DND-41 (cell line): Measurements from ENCODE around the gene PLEKHA4.
"Not testable (repeated sequence)": the region's sequence is repeated elsewhere in the genome, so short reads cannot be mapped to it uniquely, and the experiment has no call there.

Experiments used
- ATAC-seq: fragments of 200-7000 bp; cut with Tn5 transposase; 3 replicates; pipeline ENCODE4 v1.9.1; 2021; ENCODE audit warnings: low read depth; ENCODE audit not compliant: insufficient read depth
- DNase-seq: peaks from one replicate; pipeline ENCODE4 v3.0.0-alpha.2; 2020
- H2AFZ ChIP-seq: 2 replicates; pipeline ENCODE4 v1.6.0; 2012; ENCODE audit warnings: low read depth, low read length
- H3K27ac ChIP-seq: 2 replicates; pipeline ENCODE4 v1.5.1; 2012; ENCODE audit warnings: low read length, inconsistent platforms
- H3K27me3 ChIP-seq: fragments of 200-600 bp; sonication (generic); 2 replicates; pipeline ENCODE4 v1.6.0; 2012; ENCODE audit warnings: low read length, mild to moderate bottlenecking, inconsistent platforms; ENCODE audit not compliant: insufficient read depth, poor library complexity
- H3K36me3 ChIP-seq: 2 replicates; pipeline ENCODE4 v1.5.1; 2012; ENCODE audit warnings: low read length, inconsistent platforms; ENCODE audit not compliant: insufficient read depth
- H3K4me1 ChIP-seq: 2 replicates; pipeline ENCODE4 v1.5.1; 2012; ENCODE audit warnings: mild to moderate bottlenecking, low read length; ENCODE audit not compliant: insufficient read depth
- H3K4me2 ChIP-seq: 2 replicates; pipeline ENCODE4 v1.6.0; 2012; ENCODE audit warnings: mild to moderate bottlenecking, moderate library complexity, low read length, inconsistent platforms; ENCODE audit not compliant: insufficient read depth
- H3K4me3 ChIP-seq, 2 experiments: fragments of 200-600 bp in 1 of 2; shearing (Covaris generic) in 1 of 2; 2 replicates each; pipeline ENCODE4 v1.5.1; 2012 to 2016; ENCODE audit warnings: inconsistent platforms in 2 of 2, low read length in 2 of 2, mild to moderate bottlenecking in 2 of 2, low read depth in 1 of 2, moderate library complexity in 1 of 2
- H3K79me2 ChIP-seq: 2 replicates; pipeline ENCODE4 v1.6.0; 2012; ENCODE audit warnings: low read length, inconsistent platforms; ENCODE audit not compliant: insufficient read depth
- H3K9ac ChIP-seq: 2 replicates; pipeline ENCODE4 v1.6.0; 2012; ENCODE audit warnings: low read depth, mild to moderate bottlenecking, inconsistent platforms, low read length, moderate library complexity
- H3K9me3 ChIP-seq: 2 replicates; pipeline ENCODE4 v1.5.1; 2012; ENCODE audit warnings: low read length, moderate library complexity, mild to moderate bottlenecking, inconsistent platforms; ENCODE audit not compliant: insufficient read depth, severe bottlenecking
- H4K20me1 ChIP-seq: 2 replicates; pipeline ENCODE4 v1.6.0; 2012; ENCODE audit warnings: low read length; ENCODE audit not compliant: insufficient read depth
- CTCF ChIP-seq: IDR thresholded peaks from 2 replicates; pipeline ENCODE4 v1.5.1; 2012; ENCODE audit warnings: borderline replicate concordance, low read length, moderate library complexity, mild to moderate bottlenecking; ENCODE audit not compliant: poor library complexity, severe bottlenecking; ENCODE audit errors: extremely low read depth
- EZH2 ChIP-seq: IDR thresholded peaks from 3 replicates; pipeline ENCODE4 v1.6.1; 2012; ENCODE audit warnings: borderline replicate concordance, low read depth, mild to moderate bottlenecking, moderate library complexity, low read length, inconsistent platforms; ENCODE audit not compliant: severe bottlenecking

PLEKHA4 gene

DNA sequence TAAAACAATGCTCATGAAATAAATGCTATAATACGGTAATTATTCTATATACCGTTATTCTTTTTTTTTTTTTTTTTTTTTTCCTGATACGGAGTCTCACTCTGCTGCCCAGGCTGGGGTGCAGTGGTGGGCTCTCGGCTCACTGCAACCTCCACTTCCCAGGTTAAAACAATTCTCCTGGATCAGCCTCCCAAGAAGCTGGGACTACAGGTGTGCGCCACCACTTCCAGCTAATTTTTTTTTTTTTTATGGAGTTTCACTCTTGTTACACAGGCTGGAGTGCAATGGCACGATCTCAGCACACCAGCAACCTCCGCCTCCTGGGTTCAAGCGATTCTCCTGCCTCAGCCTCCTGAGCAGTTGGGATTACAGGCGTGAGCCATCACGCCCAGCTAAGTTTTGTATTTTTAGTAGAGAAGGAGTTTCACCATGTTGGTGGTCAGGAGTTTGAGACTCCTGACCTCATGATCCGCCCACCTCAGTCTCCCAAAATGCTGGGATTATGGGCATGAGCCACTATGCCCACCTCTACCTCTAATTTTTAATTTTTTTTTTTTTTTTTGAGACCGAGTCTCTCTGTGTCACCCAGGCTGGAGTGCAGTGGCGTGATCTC is 10.7 kb upstream of the PLEKHA4 start:
- no peak for TF ChIP-seq CTCF

GRCh38 chr19:48878196-48879024 is 10.0 kb upstream of the PLEKHA4 start:
- TF ChIP-seq CTCF (no peak), EZH2 (no peak)
- Histone ChIP-seq H3K27me3 (no peaks in the 10 kb centered on the region), H3K4me2 (no peak overlapping the region), H3K4me3 (no peak overlapping the region), H3K9me3 (no peaks in the 10 kb centered on the region), H2AFZ (no peak overlapping the region), H3K27ac (no peak overlapping the region), H3K36me3 (peaks cover 32% of the 10 kb centered on the region), H3K4me1 (peaks cover 23% of the 10 kb centered on the region), H3K79me2 (peaks cover 12% of the 10 kb centered on the region), H4K20me1 (peaks cover 9% of the 10 kb centered on the region; the same call in 1 of the 2 replicates), H3K9ac (no peak overlapping the region)
- DNase-seq (no peak), ATAC-seq (no peak)

More for the DNA sequence above, 10.7 kb upstream of the PLEKHA4 start:
- Histone ChIP-seq H3K79me2 (peaks cover 5% of the 10 kb centered on the region), H3K4me3 (no peak overlapping the region), H3K27me3 (no peaks in the 10 kb centered on the region), H2AFZ (no peak overlapping the region), H3K9ac (no peak overlapping the region), H3K36me3 (peaks cover 24% of the 10 kb centered on the region), H3K4me1 (peaks cover 16% of the 10 kb centered on the region), H4K20me1 (peaks cover 3% of the 10 kb centered on the region; the same call in 1 of the 2 replicates), H3K4me2 (no peak overlapping the region), H3K9me3 (no peaks in the 10 kb centered on the region), H3K27ac (no peak overlapping the region)
- no peak for DNase-seq
- ATAC-seq = no peak

DNA sequence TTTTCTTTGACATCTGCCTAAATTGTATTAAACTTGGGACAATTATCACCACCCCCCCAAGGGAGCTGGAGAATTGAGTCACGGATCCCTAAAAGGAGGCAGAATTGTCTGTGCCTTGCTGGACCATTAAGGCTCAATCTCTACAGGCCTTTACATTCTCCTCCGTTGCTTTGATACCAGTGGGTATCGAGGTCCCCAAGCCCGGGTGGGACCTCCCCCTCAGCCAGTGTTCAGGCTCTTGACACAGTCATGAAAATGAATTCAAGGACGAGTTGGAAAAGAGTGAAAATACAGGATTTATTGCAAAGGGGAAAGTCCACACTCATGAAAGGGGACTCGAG is 9.4 kb upstream of the PLEKHA4 start:
- Histone ChIP-seq H3K9me3 (no peaks in the 10 kb centered on the region), H2AFZ (no peak overlapping the region), H3K27me3 (no peaks in the 10 kb centered on the region), H3K79me2 (peaks cover 18% of the 10 kb centered on the region), H3K4me1 (peaks cover 29% of the 10 kb centered on the region), H3K4me3 (no peak overlapping the region), H3K4me2 (no peak overlapping the region), H3K27ac (no peak overlapping the region), H3K9ac (no peak overlapping the region), H3K36me3 (peaks cover 34% of the 10 kb centered on the region), H4K20me1 (peaks cover 12% of the 10 kb centered on the region; the same call in 1 of the 2 replicates)
- ATAC-seq (no peak), DNase-seq (no peak)
- no peak for TF ChIP-seq EZH2
- TF ChIP-seq CTCF = no peak

DNA sequence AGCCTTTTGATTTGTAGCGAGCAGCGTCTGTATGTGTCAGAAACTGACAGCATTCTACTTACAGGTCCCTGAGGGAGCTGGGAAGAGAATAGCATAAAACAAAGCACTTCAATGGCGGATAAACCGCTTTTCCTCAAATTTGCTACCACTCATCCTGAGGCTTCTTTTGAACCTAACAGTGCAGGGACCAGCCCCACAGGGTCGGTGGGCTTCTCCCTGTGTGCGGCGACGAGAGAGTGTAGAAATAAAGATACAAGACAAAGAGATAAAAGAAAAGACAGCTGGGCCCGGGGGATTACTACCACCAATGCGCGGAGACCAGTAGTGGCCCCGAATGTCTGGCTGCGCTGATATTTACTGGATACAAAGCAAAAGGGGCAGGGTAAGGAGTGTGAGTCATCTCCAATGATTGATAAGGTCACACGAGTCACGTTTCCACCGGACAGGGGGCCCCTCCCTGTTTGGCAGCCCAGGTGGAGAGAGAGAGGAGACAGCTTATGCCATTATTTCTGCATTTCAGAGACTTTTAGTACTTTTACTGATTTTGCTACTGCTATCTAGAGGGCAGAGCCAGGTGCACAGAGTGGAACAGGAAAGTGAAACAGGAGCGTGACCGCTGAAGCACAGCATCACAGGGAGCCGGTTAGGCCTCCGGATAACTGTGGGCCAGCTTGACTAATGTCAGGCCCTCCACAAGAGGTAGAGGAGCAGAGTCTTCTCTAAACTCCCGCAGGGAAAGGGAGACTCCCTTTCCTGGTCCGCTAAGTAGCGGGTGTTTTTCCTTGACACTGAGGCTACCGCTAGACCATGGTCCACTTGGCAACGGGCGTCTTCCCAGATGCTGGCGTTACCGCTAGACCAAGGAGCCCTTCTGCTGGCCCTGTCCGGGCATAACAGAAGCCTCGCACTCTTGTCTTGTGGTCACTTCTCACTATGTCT is 7.9 kb upstream of the PLEKHA4 start:
- H3K79me2 ChIP-seq = peaks cover 24% of the 10 kb centered on the region
- not testable (repeated sequence) for H3K9me3 ChIP-seq

More for the DNA sequence above, 7.9 kb upstream of the PLEKHA4 start:
- not testable (repeated sequence) for H3K9ac ChIP-seq, H3K4me3 ChIP-seq, ATAC-seq, H3K27ac ChIP-seq, H2AFZ ChIP-seq, H3K27me3 ChIP-seq, DNase-seq
- H4K20me1 ChIP-seq = peaks cover 12% of the 10 kb centered on the region; the same call in 1 of the 2 replicates
- peak overlapping the region; percentile 23; the same call in 1 of the 2 replicates for H3K4me2 ChIP-seq
- H3K4me1 ChIP-seq = peaks cover 36% of the 10 kb centered on the region
- peaks cover 34% of the 10 kb centered on the region for H3K36me3 ChIP-seq
